HG03097 (cell line): Measurements from ENCODE around the gene ENC1.

Source experiments
- ATAC-seq: cut with Tn5 transposase; IDR thresholded peaks from one replicate; pipeline ENCODE4 v1.9.1; 2021; ENCODE audit not compliant: unreplicated experiment, low FRiP score

The ENC1 gene

GRCh38 chr5:74616236-74617146, 24.0 kb downstream of the ENC1 start:
- no peak for ATAC-seq

- ATAC-seq: no peak
Observed at GRCh38 chr5:74613283-74613682, 27.2 kb downstream of the ENC1 start.

GRCh38 chr5:74612045-74612444, 28.5 kb downstream of the ENC1 start:
- no peak for ATAC-seq

- ATAC-seq: no peak
Observed at GRCh38 chr5:74608736-74609601, 31.6 kb downstream of the ENC1 start.

- ATAC-seq: no peak
Observed at GRCh38 chr5:74605759-74606158, 34.8 kb downstream of the ENC1 start.

- no peak for ATAC-seq
Observed at GRCh38 chr5:74603376-74603775, 37.2 kb downstream of the ENC1 start.

GRCh38 chr5:74599148-74599547, 41.4 kb downstream of the ENC1 start:
- ATAC-seq: no peak

GRCh38 chr5:74598731-74599130, 41.8 kb downstream of the ENC1 start:
- no peak for ATAC-seq

GRCh38 chr5:74596927-74597326, 43.6 kb downstream of the ENC1 start:
- no peak for ATAC-seq

GRCh38 chr5:74595143-74595925, 45.2 kb downstream of the ENC1 start:
- no peak for ATAC-seq

GRCh38 chr5:74594137-74595040, 46.1 kb downstream of the ENC1 start:
- no peak for ATAC-seq

- no peak for ATAC-seq
Observed at GRCh38 chr5:74589204-74590056, 51.1 kb downstream of the ENC1 start.

- no peak for ATAC-seq
Observed at GRCh38 chr5:74588415-74588814, 52.1 kb downstream of the ENC1 start.

- no peak for ATAC-seq
Observed at GRCh38 chr5:74587890-74588289, 52.6 kb downstream of the ENC1 start.

GRCh38 chr5:74587300-74587699, 53.2 kb downstream of the ENC1 start:
- no peak for ATAC-seq

GRCh38 chr5:74586856-74587255, 53.7 kb downstream of the ENC1 start:
- ATAC-seq: no peak

- no peak for ATAC-seq
Observed at GRCh38 chr5:74582853-74583252, 57.7 kb downstream of the ENC1 start.

- ATAC-seq: no peak
Observed at GRCh38 chr5:74581988-74582365, 58.6 kb downstream of the ENC1 start.

- ATAC-seq: no peak
Observed at GRCh38 chr5:74580729-74581109, 59.8 kb downstream of the ENC1 start.
